ENCODE results near the gene ANKRD22. TPM values are rescaled to one million over a fixed set of nuclear protein-coding genes. Genes with fewer than 3 reads are reported as not detected.
"Not testable (repeated sequence)": the region's sequence is repeated elsewhere in the genome, so short reads cannot be mapped to it uniquely, and the experiment has no call there.

Gene ANKRD22
- total and polyA plus RNA-seq, 10 of the 15 experiments (the other 5 are each of a cell fraction or from before 2014, with no cell fraction given), result 0.30 to 1.3 (median 0.71) TPM

- TF ChIP-seq REST (IDR thresholded peaks at IDR 0.05; ENCODE audit: low read depth, low read length) (no peak), ZNF274 (IDR thresholded peaks at IDR 0.05; ENCODE audit: insufficient read depth, insufficient read length) (no peak), BHLHE40 (IDR thresholded peaks at IDR 0.05; ENCODE audit: borderline replicate concordance in 1 of 2, low read depth in 2 of 2, low read length in 1 of 2) (no peak), MEF2B (IDR thresholded peaks at IDR 0.05; ENCODE audit: partially characterized antibody, poor library complexity, severe bottlenecking) (no peak)
Measured at GRCh38 chr10:88840104-88840503, 11.5 kb downstream of the ANKRD22 start (continued).

- intact Hi-C loops (cut with micrococcal nuclease; ENCODE audit: unreplicated experiment) (loop anchor here (5.0 kb wide), 1 partner anchor 373 kb away; no protein-coding TSS in a partner anchor), in situ Hi-C loops (cut with MboI) (loop anchor here (5.0 kb wide), 2 partner anchors 98 to 373 kb away; no protein-coding TSS in a partner anchor)
- peaks cover 11% of the 10 kb centered on the region for H3K4me1 ChIP-seq (ENCODE audit: control insufficient read depth, insufficient read depth, low read length)
- ChIA-PET RAD21 (ENCODE audit: unreplicated experiment) (interaction anchor here (0.9 to 4.7 kb wide), 6 partner anchors 18 to 191 kb away, joined by 3 to 43 read pairs (median 4); no protein-coding TSS in a partner anchor), POLR2A (interaction anchor here (7.3 kb wide), 1 partner anchor 94 kb away, joined by 64 read pairs; no protein-coding TSS in a partner anchor), CTCF (interaction anchor here (0.9 to 22.7 kb wide), 9 partner anchors 8 to 148 kb away, joined by 3 to 895 read pairs (median 5); no protein-coding TSS in a partner anchor), SMC1A (ENCODE audit: uncharacterized antibody, unreplicated experiment) (interaction anchor here (1.0 to 9.5 kb wide), 11 partner anchors 11 to 377 kb away, joined by 3 to 86 read pairs (median 5); partner anchors contain the start of genes FAS and STAMBPL1)
- no peaks in the 10 kb centered on the region for H3K9me3 ChIP-seq (replicated peaks; ENCODE audit: control insufficient read depth, insufficient read depth, low read length)
- no peak overlapping the region for H3K27ac ChIP-seq (ENCODE audit: control insufficient read depth, insufficient read depth)
- H3K27me3 ChIP-seq (replicated peaks in 1 of 2; ENCODE audit: control insufficient read depth in 2 of 2, insufficient read depth in 2 of 2, low read length in 1 of 2), result no peaks in the 10 kb centered on the region
- TF ChIP-seq FOXK2 (IDR thresholded peaks at IDR 0.05) (no peak), LARP7 (IDR thresholded peaks at IDR 0.05) (no peak)
- no peak for FAIRE-seq
- no peak for DNase-seq (ENCODE audit: low read depth, low spot score)
- WGBS (ENCODE audit: insufficient coverage, insufficient replicate concordance, low lambda C conversion rate, missing lambda C conversion rate), result 93% methylated on average over 5 of the region's 5 CpGs
- no peak for ATAC-seq
- no peak overlapping the region for H3K4me2 ChIP-seq (ENCODE audit: control insufficient read depth, insufficient read depth)
- BruUV-seq (replicated peaks), result no TSS peak
- no peak overlapping the region for H3K4me3 ChIP-seq
- H3K79me2 ChIP-seq (ENCODE audit: control insufficient read depth, insufficient read depth, low read length), result no peaks in the 10 kb centered on the region
- H3K9ac ChIP-seq (ENCODE audit: control insufficient read depth, insufficient read depth, low read length), result no peak overlapping the region
- H4K20me1 ChIP-seq (ENCODE audit: control insufficient read depth, insufficient read depth), result no peaks in the 10 kb centered on the region
- H2AFZ ChIP-seq (ENCODE audit: control insufficient read depth, low read depth, low read length), result no peak overlapping the region
- H3K36me3 ChIP-seq (ENCODE audit: control insufficient read depth in 2 of 2, insufficient read depth in 2 of 2, low read length in 1 of 2), result no peaks in the 10 kb centered on the region
Measured at GRCh38 chr10:88838766-88839350, 12.8 kb downstream of the ANKRD22 start.

GRCh38 chr10:88837632-88838031 is 14.0 kb downstream of the ANKRD22 start:
- not testable (repeated sequence) for H3K27ac ChIP-seq (ENCODE audit: control insufficient read depth, insufficient read depth); H3K9ac ChIP-seq (ENCODE audit: control insufficient read depth, insufficient read depth, low read length); H3K79me2 ChIP-seq (ENCODE audit: control insufficient read depth, insufficient read depth, low read length); DNase-seq (ENCODE audit: low read depth, low spot score); H3K27me3 ChIP-seq (replicated peaks in 1 of 2; ENCODE audit: control insufficient read depth in 2 of 2, insufficient read depth in 2 of 2, low read length in 1 of 2); H3K4me2 ChIP-seq (ENCODE audit: control insufficient read depth, insufficient read depth); H3K36me3 ChIP-seq (ENCODE audit: control insufficient read depth in 2 of 2, insufficient read depth in 2 of 2, low read length in 1 of 2); H2AFZ ChIP-seq (ENCODE audit: control insufficient read depth, low read depth, low read length); ATAC-seq; H3K4me3 ChIP-seq; H4K20me1 ChIP-seq (ENCODE audit: control insufficient read depth, insufficient read depth); FAIRE-seq; H3K9me3 ChIP-seq (replicated peaks; ENCODE audit: control insufficient read depth, insufficient read depth, low read length); BruUV-seq (replicated peaks)
- RAD21 ChIA-PET (ENCODE audit: unreplicated experiment), result interaction anchor here (0.6 to 7.8 kb wide), 19 partner anchors 7 to 380 kb away, joined by 3 to 390 read pairs (median 13); partner anchors contain the start of gene STAMBPL1
- CTCF ChIA-PET, result interaction anchor here (1.1 to 22.7 kb wide), 19 partner anchors 8 to 380 kb away, joined by 3 to 895 read pairs (median 30); partner anchors contain the start of genes ANKRD22 and STAMBPL1
- intact Hi-C loops (cut with micrococcal nuclease; ENCODE audit: unreplicated experiment), result loop anchor here (5.0 kb wide), 1 partner anchor 375 kb away; no protein-coding TSS in a partner anchor
- H3K4me1 ChIP-seq (ENCODE audit: control insufficient read depth, insufficient read depth, low read length), result peaks cover 11% of the 10 kb centered on the region
- POLR2A ChIA-PET, result interaction anchor here (1.0 to 7.3 kb wide), 3 partner anchors 58 to 95 kb away, joined by 3 to 64 read pairs (median 11); no protein-coding TSS in a partner anchor
- in situ Hi-C loops (cut with MboI), result loop anchor here (5.0 kb wide), 2 partner anchors 100 to 375 kb away; no protein-coding TSS in a partner anchor
- SMC1A ChIA-PET (ENCODE audit: uncharacterized antibody, unreplicated experiment), result interaction anchor here (0.9 to 18.0 kb wide), 23 partner anchors 10 to 380 kb away, joined by 4 to 575 read pairs (median 21); partner anchors contain the start of genes ANKRD22, FAS and STAMBPL1

Measured in GM12878 (cell line).